Neural cell (in vitro differentiated cells): ENCODE results near the gene CELSR1.

Source experiments
- CTCF ChIP-seq: fragments of 450-650 bp; IDR thresholded peaks from 2 replicates; pipeline ENCODE4 v1.5.1; 2014; ENCODE audit warnings: antibody characterized with exemption, mild to moderate bottlenecking, moderate library complexity; ENCODE audit not compliant: poor library complexity, severe bottlenecking
- EZH2 ChIP-seq: fragments of 200-600, 300-800 bp; shearing (Covaris generic), sonication (generic); IDR thresholded peaks from 2 replicates; pipeline ENCODE4 v1.6.1; 2014; ENCODE audit warnings: antibody characterized with exemption, low read length, borderline replicate concordance, mild to moderate bottlenecking; ENCODE audit not compliant: insufficient read depth, poor library complexity, severe bottlenecking
- POLR2AphosphoS5 ChIP-seq: IDR thresholded peaks from 2 replicates; pipeline ENCODE4 v1.6.1; 2012

- no peak for TF ChIP-seq CTCF
- TF ChIP-seq EZH2 = no peak
- no peak for TF ChIP-seq POLR2AphosphoS5
Observed at GRCh38 chr22:46336119-46337078, 201.0 kb downstream of the CELSR1 start.
